ENCODE results near the gene DOC2A.

Gene DOC2A

DNA sequence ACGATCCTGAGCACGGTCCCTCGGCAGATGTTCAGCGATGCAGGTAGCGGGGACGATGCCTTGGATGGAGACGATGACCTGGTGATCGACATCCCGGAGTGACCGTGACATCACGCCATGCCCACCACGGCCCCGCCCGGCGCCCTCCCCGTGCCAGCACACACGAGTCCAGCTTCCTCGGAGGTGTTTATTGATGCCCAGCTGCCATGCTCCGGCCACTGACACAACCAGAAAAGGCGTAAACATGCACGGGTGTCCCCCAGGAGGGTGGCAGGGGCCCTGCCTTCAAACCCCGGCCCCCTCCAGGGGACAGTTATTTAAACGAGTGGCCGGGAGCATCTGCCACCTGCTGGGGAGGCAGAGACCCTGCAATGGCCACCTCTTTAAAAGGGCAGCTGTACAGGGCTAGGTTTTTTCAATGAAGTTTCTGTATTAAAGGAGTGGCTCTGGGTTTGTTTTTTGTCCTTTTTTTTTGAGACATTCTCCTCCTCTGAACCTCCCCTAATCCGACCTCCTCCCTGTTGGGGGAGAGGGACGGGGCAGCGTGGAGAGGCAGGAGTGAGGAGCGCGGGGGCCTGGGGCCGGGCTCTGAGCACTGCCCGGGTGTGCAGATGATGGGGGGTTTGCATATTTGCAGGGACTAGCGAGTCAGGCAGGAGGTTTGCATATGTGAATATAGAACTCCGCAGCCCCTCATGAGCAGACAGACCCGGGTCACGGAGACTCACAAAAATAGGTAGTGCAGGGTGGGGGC lies 5.3 kb downstream of the DOC2A start:
- peak; percentile 89 for TF ChIP-seq CTCF (IDR thresholded peaks at IDR 0.05; ENCODE audit: low read depth, low read length)
- in situ Hi-C loops (cut with HindIII; ENCODE audit: low sequenced_read_pairs): no loop called here
- no peak overlapping the region for H3K4me3 ChIP-seq (ENCODE audit: low read depth, low read length)
- DNase-seq (ENCODE audit: low read depth, low spot score): no peak

- no peak for DNase-seq (ENCODE audit: low read depth, low spot score)
- TF ChIP-seq CTCF (IDR thresholded peaks at IDR 0.05; ENCODE audit: low read depth, low read length): no peak
- in situ Hi-C loops (cut with HindIII; ENCODE audit: low sequenced_read_pairs): no loop called here
- H3K4me3 ChIP-seq (ENCODE audit: low read depth, low read length): no peak overlapping the region
Measured at GRCh38 chr16:30004811-30005242, 6.0 kb downstream of the DOC2A start.

GRCh38 chr16:30004424-30004776 lies 6.4 kb downstream of the DOC2A start:
- TF ChIP-seq CTCF (IDR thresholded peaks at IDR 0.05; ENCODE audit: low read depth, low read length): no peak
- H3K4me3 ChIP-seq (ENCODE audit: low read depth, low read length): no peak overlapping the region
- no peak for DNase-seq (ENCODE audit: low read depth, low spot score)
- in situ Hi-C loops (cut with HindIII; ENCODE audit: low sequenced_read_pairs): no loop called here

DNA sequence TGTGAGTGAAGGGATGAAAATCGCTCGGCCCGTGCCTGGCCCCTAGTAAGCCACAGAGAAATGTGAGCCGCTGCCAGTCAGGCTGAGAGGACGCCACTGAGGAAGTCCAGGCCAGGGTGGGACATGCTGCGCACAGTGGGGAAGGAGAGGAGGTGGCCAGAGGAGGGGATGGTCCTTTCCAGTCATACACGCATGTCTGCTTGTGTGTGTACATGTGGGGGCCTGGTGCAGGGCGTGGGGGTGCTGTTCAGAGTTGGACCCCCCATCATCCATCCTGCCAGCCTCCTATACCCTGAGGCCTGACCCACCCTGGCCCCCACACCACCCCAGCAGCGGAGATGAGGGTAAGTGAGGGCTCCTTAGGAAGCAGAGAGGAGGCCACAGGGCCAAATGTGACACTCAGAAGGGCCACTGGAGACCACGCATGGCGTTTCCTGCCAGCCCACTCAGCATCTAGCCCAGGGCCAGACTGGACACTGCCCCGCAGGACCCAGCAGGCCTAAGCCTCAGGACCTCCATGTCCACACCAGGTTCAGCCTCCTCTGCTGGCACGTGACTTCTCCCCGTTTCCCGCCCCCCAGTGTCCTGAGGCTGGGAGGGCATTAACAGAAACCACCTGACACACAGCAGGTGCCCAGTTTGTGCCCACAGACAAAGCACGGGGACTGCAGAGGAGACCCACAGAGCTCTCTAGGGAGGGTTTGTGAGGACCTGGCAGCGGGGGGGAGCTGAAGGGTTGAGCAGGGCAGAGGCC lies 7.0 kb downstream of the DOC2A start:
- TF ChIP-seq CTCF (IDR thresholded peaks at IDR 0.05; ENCODE audit: low read depth, low read length): no peak
- no peak for DNase-seq (ENCODE audit: low read depth, low spot score)
- in situ Hi-C loops (cut with HindIII; ENCODE audit: low sequenced_read_pairs): no loop called here
- H3K4me3 ChIP-seq (ENCODE audit: low read depth, low read length): no peak overlapping the region

DNA sequence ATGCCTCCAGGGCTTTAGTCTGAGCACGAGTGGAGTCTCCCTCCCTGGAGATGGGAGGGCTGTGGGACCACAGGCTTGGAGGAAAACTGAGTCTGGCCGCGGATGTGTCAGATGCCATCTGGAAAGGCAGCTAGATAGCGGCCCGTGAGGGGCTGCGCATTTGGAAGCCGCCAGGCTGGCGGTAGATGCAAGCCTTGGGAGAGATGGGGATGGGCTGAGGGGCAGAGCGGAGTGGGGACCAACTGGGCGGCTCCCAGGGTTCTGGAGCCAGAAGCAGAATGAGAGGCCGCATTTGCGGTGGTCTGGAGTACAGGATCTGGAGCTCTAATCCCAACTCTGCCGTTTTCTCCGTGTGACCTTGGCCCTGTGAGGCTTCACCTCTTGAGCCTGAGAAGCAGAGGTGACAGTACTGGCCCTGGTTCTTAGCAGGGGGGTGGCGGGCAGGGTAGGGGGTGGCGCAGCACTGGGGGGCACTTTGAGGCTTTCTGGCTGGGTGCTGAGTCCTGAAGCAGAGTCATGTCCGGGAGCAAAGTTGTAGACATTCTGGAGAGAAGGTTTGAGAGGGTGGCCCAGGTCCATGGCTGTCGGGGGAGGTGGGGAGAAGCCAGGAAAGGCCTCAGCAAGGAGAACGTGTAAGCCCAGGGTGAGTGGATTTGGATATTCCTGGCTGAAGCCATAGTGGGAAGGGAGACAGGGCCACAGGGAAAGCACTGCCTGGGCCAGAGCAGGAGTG lies 8.0 kb downstream of the DOC2A start:
- in situ Hi-C loops (cut with HindIII; ENCODE audit: low sequenced_read_pairs): no loop called here
- TF ChIP-seq CTCF (IDR thresholded peaks at IDR 0.05; ENCODE audit: low read depth, low read length): no peak
- no peak for DNase-seq (ENCODE audit: low read depth, low spot score)
- H3K4me3 ChIP-seq (ENCODE audit: low read depth, low read length): no peak overlapping the region

- in situ Hi-C loops (cut with HindIII; ENCODE audit: low sequenced_read_pairs): no loop called here
- peak; percentile 21 for TF ChIP-seq CTCF (IDR thresholded peaks at IDR 0.05; ENCODE audit: low read depth, low read length)
Measured at GRCh38 chr16:30000735-30001631, 9.8 kb downstream of the DOC2A start.

More at GRCh38 chr16:30000735-30001631, 9.8 kb downstream of the DOC2A start:
- H3K4me3 ChIP-seq (ENCODE audit: low read depth, low read length): no peak overlapping the region
- no peak for DNase-seq (ENCODE audit: low read depth, low spot score)

All from astrocyte of the spinal cord (primary cell).